Measurements from ENCODE around the gene SLC39A10.

DNA sequence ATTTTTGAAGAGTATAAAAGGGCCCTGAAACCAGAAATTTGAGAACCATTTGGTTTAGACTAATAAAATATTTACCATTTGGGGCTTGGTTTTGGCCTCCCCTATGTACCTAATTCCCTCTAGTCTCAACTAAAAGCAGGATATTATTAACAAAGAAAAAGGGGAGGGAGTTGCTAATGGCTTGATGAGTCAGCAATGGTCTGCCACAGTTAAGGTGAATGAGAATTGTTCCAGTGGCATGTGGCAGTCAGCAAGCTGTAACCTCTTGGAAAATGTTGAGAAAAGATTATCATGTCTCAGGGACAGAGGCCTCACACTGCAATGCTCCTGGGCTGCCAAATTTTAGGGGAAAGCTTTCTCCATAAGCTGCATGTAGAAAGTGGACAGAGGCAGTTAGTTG is 20.1 kb upstream of the SLC39A10 start:
- TF ChIP-seq RBBP5 (conservative IDR thresholded peaks at IDR 0.05): no peak
- TF ChIP-seq, protein P1, sequence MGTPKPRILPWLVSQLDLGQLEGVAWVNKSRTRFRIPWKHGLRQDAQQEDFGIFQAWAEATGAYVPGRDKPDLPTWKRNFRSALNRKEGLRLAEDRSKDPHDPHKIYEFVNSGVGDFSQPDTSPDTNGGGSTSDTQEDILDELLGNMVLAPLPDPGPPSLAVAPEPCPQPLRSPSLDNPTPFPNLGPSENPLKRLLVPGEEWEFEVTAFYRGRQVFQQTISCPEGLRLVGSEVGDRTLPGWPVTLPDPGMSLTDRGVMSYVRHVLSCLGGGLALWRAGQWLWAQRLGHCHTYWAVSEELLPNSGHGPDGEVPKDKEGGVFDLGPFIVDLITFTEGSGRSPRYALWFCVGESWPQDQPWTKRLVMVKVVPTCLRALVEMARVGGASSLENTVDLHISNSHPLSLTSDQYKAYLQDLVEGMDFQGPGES (IDR thresholded peaks at IDR 0.05): no peak
- TF ChIP-seq TCF7 (IDR thresholded peaks at IDR 0.05; ENCODE audit: borderline replicate concordance): no peak
- TF ChIP-seq RAD21 (IDR thresholded peaks at IDR 0.05; ENCODE audit: insufficient read depth, low read depth, low read length): no peak
- TF ChIP-seq, protein P2, sequence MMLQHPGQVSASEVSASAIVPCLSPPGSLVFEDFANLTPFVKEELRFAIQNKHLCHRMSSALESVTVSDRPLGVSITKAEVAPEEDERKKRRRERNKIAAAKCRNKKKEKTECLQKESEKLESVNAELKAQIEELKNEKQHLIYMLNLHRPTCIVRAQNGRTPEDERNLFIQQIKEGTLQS (IDR thresholded peaks at IDR 0.05; ENCODE audit: borderline replicate concordance, extremely low read depth, low read depth, low read length): no peak
- TF ChIP-seq FOXM1 (IDR thresholded peaks at IDR 0.05; ENCODE audit: low read depth, low read length): no peak
- TF ChIP-seq MXI1 (IDR thresholded peaks at IDR 0.05; ENCODE audit: low read depth, low read length): no peak
- no peak for TF ChIP-seq BHLHE40 (IDR thresholded peaks at IDR 0.05; ENCODE audit: borderline replicate concordance in 1 of 2, low read depth in 2 of 2, low read length in 1 of 2)
- TF ChIP-seq, protein P3, sequence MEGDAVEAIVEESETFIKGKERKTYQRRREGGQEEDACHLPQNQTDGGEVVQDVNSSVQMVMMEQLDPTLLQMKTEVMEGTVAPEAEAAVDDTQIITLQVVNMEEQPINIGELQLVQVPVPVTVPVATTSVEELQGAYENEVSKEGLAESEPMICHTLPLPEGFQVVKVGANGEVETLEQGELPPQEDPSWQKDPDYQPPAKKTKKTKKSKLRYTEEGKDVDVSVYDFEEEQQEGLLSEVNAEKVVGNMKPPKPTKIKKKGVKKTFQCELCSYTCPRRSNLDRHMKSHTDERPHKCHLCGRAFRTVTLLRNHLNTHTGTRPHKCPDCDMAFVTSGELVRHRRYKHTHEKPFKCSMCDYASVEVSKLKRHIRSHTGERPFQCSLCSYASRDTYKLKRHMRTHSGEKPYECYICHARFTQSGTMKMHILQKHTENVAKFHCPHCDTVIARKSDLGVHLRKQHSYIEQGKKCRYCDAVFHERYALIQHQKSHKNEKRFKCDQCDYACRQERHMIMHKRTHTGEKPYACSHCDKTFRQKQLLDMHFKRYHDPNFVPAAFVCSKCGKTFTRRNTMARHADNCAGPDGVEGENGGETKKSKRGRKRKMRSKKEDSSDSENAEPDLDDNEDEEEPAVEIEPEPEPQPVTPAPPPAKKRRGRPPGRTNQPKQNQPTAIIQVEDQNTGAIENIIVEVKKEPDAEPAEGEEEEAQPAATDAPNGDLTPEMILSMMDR (IDR thresholded peaks at IDR 0.05 in 2 of 3, conservative IDR thresholded peaks at IDR 0.05 in 1 of 3; ENCODE audit: control insufficient read depth in 2 of 3, extremely low read depth in 1 of 3, insufficient read depth in 1 of 3, low read depth in 3 of 3, low read length in 3 of 3): no peak
- TF ChIP-seq RELA (IDR thresholded peaks at IDR 0.05; ENCODE audit: borderline replicate concordance, partially characterized antibody): no peak
- TF ChIP-seq DPF2 (IDR thresholded peaks at IDR 0.05): no peak
- TF ChIP-seq NFXL1 (IDR thresholded peaks at IDR 0.05; ENCODE audit: borderline replicate concordance): no peak
- no peak for TF ChIP-seq HDAC6 (IDR thresholded peaks at IDR 0.05; ENCODE audit: unreplicated experiment)

All from GM12878 (cell line).